Heart left ventricle (tissue), 13 donors: ENCODE measurements around the gene IL23R.

Source experiments
- POLR2A ChIP-seq, 2 donors: fragments of 450-650 bp; IDR thresholded peaks; one replicate each; pipeline ENCODE4 v1.6.1; 2017; ENCODE audit warnings: antibody characterized with exemption in 2 of 2, mild to moderate bottlenecking in 2 of 2, moderate library complexity in 2 of 2
- TF ChIP-seq, protein P1 (sequence below), 12 donors: fragments of 200-600 bp; sonication (generic) in 4 of 12; IDR thresholded peaks; one replicate each; pipeline versions ENCODE4 v1.5.0 to v1.8.0; 2018 to 2022; ENCODE audit warnings: antibody characterized with exemption in 12 of 12, mild to moderate bottlenecking in 5 of 12
- donor health status: ischemic (EF 13 %, LVEDD 7.1; RV severe dilation, severe dysfunction).
- donor health status: DM: no; HTN: yes; CAD: no.
- donor health status: DM: no; HTN: no; CAD: no.
- donor health status: ischemic (EF 25% LVEDD 6.9; RV normal size, moderate dysfunction).
- donor health status: ischemic (EF 25% LVEDD 5.7; RV mildly dilated, moderate dysfunction).
- donor health status: ischemic (EF 35%, LVEDD 5.7; RV mildly dilated, moderate dysfunction).
- donor health status: nonischemic (EF 11% LVEDD 7.7; RV severe dilation, severe dysfunction).
- donor health status: DM: yes; HTN: yes; CAD: no.
- donor health status: PGD.
- donor health status: ischemic (EF 29% LVEDD 5.4; RV normal size, mild dysfunction).
- donor health status: nonischemic (EF 23%, LVEDD 6.1; RV moderate dilation, normal function).

- TF ChIP-seq, protein P1, sequence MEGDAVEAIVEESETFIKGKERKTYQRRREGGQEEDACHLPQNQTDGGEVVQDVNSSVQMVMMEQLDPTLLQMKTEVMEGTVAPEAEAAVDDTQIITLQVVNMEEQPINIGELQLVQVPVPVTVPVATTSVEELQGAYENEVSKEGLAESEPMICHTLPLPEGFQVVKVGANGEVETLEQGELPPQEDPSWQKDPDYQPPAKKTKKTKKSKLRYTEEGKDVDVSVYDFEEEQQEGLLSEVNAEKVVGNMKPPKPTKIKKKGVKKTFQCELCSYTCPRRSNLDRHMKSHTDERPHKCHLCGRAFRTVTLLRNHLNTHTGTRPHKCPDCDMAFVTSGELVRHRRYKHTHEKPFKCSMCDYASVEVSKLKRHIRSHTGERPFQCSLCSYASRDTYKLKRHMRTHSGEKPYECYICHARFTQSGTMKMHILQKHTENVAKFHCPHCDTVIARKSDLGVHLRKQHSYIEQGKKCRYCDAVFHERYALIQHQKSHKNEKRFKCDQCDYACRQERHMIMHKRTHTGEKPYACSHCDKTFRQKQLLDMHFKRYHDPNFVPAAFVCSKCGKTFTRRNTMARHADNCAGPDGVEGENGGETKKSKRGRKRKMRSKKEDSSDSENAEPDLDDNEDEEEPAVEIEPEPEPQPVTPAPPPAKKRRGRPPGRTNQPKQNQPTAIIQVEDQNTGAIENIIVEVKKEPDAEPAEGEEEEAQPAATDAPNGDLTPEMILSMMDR (IDR thresholded peaks at IDR 0.05) = no peak
- no peak for TF ChIP-seq POLR2A (IDR thresholded peaks at IDR 0.05)
Measured at GRCh38 chr1:67171574-67171955, 5.3 kb downstream of the IL23R start.
